NCI-H2171 treated with DMSO at 0.1 percent for 48 hours (cell line): ENCODE data around the gene NDUFC2.
"Not testable (repeated sequence)": the region's sequence is repeated elsewhere in the genome, so short reads cannot be mapped to it uniquely, and the experiment has no call there.

Experiments used
- DNase-seq: peaks from one replicate; lab custom pipeline; 2025; lab: John Stamatoyannopoulos, UW

Gene NDUFC2

DNA sequence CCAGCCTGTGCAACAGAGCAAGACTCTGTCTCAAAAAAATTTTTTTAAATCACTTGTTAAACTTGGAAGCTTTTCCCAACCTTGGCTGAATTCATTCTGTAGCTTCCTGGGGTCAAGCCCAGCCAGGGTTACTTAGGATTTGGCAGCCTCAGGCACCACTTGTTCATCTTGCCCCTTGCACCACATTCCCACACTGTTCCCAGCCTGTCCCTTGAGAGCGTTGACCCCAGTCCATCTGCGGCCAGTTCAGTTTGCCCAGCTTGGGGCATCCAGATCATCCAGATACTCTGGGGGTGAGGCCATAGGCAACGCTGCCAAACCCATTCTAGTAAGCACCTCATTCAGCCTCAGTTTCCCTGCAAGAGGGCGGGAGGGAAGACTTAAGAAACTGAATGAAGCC, 24.7 kb downstream of the NDUFC2 start:
- DNase-seq: no peak

DNA sequence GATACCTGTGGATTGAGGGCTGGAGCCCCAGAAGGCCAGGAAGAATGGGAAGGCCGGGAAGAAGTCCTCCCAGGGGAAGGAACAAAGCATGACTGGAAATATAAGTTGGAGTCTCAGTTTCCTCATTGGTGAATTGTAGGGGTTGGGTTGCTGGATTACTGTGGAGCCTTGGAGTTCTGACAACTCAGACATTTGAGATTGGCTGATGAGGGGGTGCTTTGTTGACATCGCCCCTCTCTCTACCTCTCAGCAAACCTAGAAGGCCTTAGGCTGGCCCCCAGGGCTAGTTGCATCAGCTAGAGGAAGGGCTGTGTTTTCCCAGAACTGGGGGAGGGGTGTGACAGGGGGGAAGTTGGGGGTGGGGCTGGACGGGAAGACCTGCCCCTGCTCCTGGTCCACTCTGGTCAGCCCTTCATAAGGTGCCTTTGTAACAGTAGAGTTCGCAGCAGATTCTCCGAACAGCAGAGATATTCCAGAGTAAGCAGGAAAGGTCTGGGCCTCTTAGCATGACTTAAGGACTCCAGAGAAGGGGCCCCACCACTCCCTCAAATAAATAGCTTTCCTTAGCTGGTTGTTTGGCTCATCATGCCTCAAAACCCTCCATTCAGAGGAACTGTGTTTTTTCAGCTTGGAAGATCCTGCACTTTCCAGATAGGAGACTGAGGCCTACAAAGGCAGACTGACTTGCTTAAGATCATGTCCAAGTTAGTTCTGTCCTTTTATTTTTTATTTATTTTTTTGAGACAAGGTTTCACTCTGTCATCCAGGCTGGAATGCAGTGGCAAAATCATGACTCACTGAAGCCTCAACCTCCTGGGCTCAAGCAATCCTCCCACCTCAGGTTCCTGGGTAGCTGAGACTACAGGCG, 28.5 kb downstream of the NDUFC2 start:
- DNase-seq: no peak

DNA sequence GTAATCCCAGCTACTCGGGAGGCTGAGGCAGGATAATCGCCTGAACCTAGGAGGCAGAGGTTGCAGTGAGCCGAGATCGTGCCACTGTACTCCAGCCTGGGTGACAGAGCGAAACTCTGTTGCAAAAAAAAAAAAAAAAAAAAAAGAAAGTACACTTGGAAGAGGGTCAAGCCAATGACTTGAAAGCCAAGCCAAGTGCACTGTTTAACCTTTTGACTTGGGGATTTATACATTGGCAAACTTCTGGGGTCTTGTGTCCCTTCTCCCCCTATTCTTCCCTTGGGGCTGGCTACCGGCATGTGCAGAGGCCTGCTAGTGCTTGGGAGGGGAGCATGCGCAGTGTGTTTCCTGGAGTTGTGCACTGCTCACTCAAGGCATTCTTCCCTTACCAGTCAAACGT, 30.3 kb downstream of the NDUFC2 start:
- no peak for DNase-seq

DNA sequence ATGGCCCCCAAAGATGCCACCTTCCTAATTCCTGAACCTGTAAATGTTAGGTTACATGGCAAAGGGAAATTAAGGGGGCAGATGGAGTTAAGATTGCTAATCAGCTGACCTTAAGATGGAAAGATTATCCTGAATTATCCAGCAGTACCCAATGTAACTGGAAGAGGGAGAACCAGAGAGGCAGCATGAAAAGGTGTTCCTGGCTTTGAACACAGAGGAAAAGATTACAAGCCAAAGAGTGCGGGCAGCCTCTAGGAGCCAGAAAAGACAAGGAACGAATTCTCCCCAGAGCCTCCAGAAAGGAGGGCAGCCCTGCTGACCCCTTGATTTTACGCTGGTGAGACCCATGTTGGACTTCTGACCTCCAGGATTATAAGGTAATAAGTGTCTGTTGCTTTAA, 31.1 kb downstream of the NDUFC2 start:
- peak; percentile 34 for DNase-seq

DNA sequence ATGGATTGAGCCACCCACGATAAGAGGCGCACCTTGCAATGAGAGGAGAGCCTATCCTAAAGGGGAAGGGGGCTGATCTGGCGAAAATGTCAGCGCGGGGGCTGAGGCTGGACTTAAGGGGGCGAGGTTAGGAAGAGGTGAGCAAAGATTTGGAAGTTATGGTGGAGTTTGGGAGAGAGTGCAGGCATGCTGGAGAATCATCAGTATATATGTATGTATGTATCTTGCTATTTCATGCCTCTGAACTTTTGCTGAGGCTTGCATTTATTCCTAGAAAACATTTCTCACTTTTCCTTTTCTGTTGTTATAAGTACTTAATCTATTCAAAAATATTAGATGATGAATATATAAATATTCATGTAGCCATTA, 33.2 kb downstream of the NDUFC2 start:
- DNase-seq: no peak

DNA sequence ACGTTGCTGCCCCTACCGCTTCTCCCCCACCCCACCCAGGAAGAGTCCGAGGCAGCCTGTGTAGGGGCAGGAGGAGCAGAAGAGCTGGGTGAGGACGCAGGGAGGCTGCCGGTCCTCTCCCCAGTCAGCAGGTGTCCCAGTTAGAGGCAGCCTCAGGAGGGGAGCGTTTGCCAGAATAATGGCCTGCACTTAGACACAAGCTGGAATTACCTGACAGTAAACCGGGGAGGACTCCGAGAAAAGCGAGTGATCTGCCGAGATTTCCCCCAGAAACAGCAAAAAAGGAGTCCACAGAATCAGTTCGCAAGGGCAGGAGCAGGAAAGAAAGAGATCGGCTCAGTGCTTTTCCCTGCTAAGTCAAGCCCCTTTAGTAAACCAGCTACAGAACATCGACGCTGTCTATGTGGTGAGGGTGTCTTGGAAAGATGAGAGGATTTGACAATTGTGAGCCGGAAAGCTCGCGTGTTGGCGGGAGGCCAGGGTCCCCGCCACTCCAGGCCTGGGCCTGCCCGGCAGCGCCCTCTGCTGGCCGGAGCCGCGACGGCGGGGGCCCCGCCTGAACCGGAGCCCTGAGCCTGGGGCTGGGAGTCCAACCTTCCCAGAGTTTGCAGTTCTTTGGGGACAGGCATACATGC, 33.7 kb downstream of the NDUFC2 start:
- DNase-seq: peak; percentile 79

GRCh38 chr11:78044706-78045105, 35.0 kb downstream of the NDUFC2 start:
- DNase-seq: no peak

DNA sequence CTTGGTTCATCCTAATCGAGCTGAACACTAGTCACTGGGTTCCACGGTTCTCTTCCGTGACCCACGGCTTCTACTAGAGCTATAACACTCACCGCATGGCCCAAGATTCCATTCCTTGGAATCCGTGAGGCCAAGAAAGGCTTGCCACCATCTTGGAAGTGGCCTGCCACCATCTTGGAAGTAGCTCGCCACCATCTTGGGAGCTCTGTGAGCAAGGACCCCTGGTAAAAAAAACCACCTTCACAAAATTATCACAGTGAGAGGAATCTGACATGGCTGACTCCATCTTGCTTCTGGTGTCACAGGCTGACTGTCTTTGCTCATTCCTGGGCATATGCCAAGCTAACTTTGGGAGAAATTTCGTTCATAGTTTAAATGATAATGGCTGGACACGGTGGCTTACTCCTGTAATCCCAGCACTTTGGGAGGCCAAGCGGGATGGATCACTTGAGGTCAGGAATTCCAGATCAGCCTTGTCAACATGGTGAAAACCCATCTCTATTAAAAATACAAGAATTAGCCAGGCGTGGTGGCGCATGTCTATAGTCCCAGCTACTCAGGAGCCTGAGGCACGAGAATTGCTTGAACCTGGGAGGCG, 37.7 kb downstream of the NDUFC2 start:
- no peak for DNase-seq

DNA sequence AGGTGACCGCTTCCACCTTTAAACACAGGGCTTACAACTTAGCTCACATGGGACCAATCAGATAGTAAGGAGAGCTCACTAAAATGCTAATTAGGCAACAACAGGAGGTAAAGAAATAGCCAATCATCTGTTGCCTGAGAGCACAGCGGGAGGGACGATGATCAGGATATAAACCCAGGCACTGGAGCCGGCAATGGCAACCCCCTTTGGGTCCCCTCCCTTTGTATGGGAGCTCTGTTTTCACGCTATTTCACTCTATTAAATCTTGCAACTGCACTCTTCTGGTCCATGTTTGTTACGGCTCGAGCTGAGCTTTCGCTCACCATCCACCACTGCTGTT, 38.3 kb downstream of the NDUFC2 start:
- DNase-seq: not testable (repeated sequence)

- no peak for DNase-seq
These were observed 38.8 kb downstream of the NDUFC2 start for GRCh38 chr11:78040691-78041379.

- peak; percentile 51 for DNase-seq
These were observed 39.6 kb downstream of the NDUFC2 start for GRCh38 chr11:78039919-78040671.

- peak; percentile 42 for DNase-seq
These were observed 40.2 kb downstream of the NDUFC2 start for GRCh38 chr11:78039391-78039918.

GRCh38 chr11:78038697-78039313, 40.9 kb downstream of the NDUFC2 start:
- DNase-seq: no peak

DNA sequence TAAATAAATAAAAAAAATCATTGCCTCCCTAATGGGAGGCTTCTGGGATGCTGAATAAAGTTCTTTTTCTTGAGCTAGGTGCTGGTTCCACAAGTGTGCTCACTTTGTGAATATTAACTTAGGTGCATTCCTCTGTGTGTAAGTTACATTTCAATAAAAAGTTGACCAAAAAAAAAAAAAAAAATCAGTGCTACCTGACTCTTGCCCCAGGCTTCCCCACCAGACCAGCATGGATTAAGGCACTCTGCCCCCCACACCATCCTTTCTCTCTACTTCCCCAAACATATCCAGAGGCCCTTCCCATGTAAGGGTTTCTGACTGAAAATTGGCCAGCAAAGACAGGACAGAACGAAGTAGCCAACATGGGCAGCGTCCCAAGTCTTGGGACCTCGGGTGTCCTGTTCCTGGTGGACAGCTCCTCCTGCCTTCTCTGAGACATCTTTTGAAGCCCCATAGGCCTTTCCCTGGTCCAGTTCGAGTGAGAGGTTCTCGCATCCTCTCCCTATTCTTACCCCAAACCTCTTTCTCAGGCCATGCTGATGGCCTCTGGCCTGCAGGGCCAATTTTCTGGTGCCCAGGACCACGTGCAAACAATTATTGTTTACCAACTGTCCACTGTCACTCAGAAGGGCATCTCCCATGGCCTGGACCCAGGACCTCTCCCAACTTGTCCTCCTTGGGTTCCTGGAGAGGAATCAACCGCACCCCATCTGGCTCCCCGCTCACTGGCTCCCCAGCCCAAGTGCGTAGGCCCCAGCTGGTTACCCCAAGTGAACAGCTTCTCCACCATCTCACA, 41.6 kb downstream of the NDUFC2 start:
- no peak for DNase-seq

- no peak for DNase-seq
These were observed 42.6 kb downstream of the NDUFC2 start for GRCh38 chr11:78037056-78037455.

DNA sequence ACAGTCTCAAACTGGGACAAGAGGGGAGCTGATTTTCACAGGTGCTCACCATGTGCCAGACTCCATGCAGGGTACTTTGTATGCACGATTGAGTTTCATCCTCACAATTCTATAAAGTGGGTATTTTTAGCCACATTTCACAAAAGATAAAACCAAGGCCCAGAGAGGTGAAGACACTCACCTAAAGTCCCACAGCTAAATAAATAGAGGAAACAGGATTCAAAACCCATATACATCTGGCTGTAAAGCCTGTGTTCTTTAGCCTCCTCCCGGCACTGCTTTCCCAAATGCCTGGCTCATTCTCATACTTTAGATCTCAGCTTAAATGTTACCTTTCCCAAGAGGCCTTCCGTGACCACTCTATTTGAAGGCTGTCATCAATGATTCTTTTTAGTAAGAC, 43.3 kb downstream of the NDUFC2 start:
- no peak for DNase-seq

DNA sequence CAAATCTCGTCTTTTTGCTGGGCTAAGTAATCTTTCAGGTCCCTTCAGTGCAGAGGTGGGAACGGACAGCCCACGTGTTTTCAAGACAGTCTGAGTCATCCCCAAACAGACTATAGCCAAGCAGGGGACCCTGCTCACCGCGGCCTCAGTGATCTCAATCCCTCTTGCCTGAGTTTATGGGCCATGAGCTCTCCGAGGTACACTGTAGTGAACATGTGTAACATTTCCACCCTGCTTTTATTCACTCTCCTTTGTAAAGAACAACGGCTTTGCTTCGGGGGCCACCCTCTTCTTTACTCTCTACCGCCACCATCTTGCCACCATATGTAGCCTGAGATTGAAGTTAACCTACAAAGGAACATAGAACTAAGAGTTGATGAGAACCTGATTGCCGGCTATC, 45.0 kb downstream of the NDUFC2 start:
- DNase-seq: no peak

DNA sequence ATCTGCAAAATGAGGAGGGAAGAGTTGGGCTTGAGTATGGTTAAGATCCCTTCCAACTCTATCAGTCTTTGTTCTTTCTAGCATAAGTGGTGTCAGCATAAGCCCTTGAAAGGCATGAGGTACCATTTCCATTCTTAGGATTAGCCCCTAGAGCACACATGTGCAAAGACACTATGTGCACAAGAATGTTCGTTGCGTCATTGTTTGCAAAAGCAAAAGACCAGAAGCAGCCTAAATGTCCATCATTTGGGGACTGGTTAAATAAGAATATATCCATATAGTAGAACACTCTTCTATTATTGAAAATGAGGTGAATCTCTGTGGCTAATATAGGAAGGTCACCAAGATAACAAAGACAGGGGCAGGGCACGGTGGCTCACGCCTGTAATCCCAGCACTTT, 46.6 kb downstream of the NDUFC2 start:
- DNase-seq: no peak

DNA sequence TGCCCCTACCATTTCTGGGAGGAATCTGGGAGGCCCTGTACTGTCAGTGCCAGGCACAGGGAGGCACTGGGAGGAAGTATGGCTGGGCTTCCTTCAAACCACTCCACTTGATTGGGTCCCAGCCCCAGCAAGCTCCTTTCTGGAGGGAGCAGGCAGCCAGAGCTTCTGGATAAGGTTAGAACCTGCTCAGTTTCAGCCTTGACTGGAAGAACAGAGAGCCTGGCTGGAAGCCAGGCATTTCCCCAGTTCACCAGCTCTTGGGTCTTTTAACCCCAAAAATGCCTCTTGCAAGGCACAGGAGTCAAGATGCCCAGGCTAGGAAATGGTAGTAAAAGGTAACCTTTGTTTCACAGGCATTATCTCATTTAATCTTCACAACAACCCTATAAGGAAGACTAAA, 47.6 kb downstream of the NDUFC2 start:
- DNase-seq: peak; percentile 71

DNA sequence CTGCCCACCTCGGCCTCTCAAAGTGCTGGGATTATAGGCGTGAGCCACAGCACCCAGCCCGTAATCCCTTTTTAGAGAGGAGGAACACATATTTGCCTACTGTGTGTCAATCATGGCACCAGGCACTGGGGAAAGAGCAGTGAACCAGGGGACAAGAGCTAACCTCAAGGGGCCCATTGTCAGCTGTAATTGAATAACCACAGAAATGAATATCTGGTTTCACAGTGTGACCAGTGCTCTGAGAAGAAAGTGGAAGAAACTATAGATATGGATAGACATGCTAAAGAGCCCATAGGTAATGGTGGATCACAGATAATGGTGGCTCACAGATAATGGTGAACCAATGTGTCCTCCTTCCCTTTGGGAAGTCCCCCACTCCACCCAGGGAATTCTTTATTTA, 48.0 kb downstream of the NDUFC2 start:
- no peak for DNase-seq
